ENCODE results near the gene GALNT15.

GALNT15 gene

GRCh38 chr3:16186565-16186964, 12.1 kb downstream of the GALNT15 start:
- Histone ChIP-seq H3K4me3 (ENCODE audit: low read depth, low read length) (no peak overlapping the region), H3K4me1 (no peaks in the 10 kb centered on the region), H3K27me3 (no peaks in the 10 kb centered on the region), H3K36me3 (no peaks in the 10 kb centered on the region), H3K9me3 (no peaks in the 10 kb centered on the region)
- TF ChIP-seq CTCF (IDR thresholded peaks at IDR 0.05; ENCODE audit: low read depth, low read length) = no peak
- DNase-seq = no peak

- Histone ChIP-seq H3K27me3 (no peaks in the 10 kb centered on the region), H3K9me3 (no peaks in the 10 kb centered on the region), H3K4me1 (no peaks in the 10 kb centered on the region), H3K36me3 (no peaks in the 10 kb centered on the region), H3K4me3 (ENCODE audit: low read depth, low read length) (no peak overlapping the region)
- DNase-seq = no peak
- no peak for TF ChIP-seq CTCF (IDR thresholded peaks at IDR 0.05; ENCODE audit: low read depth, low read length)
These were observed 12.8 kb downstream of the GALNT15 start for GRCh38 chr3:16187213-16187790.

GRCh38 chr3:16188071-16188470, 13.6 kb downstream of the GALNT15 start:
- H3K4me3 ChIP-seq (ENCODE audit: low read depth, low read length) = no peak overlapping the region
- no peak for DNase-seq
- H3K4me1 ChIP-seq = no peaks in the 10 kb centered on the region
- H3K27me3 ChIP-seq = no peaks in the 10 kb centered on the region
- no peaks in the 10 kb centered on the region for H3K36me3 ChIP-seq
- no peak for TF ChIP-seq CTCF (IDR thresholded peaks at IDR 0.05; ENCODE audit: low read depth, low read length)
- H3K9me3 ChIP-seq = no peaks in the 10 kb centered on the region

- Histone ChIP-seq H3K36me3 (no peaks in the 10 kb centered on the region), H3K27me3 (no peaks in the 10 kb centered on the region), H3K4me3 (ENCODE audit: low read depth, low read length) (no peak overlapping the region), H3K4me1 (no peaks in the 10 kb centered on the region), H3K9me3 (no peaks in the 10 kb centered on the region)
- no peak for TF ChIP-seq CTCF (IDR thresholded peaks at IDR 0.05; ENCODE audit: low read depth, low read length)
- no peak for DNase-seq
These were observed 14.7 kb downstream of the GALNT15 start for GRCh38 chr3:16189201-16189600.

- Histone ChIP-seq H3K4me3 (ENCODE audit: low read depth, low read length) (no peak overlapping the region), H3K36me3 (no peaks in the 10 kb centered on the region), H3K9me3 (no peaks in the 10 kb centered on the region), H3K27me3 (no peaks in the 10 kb centered on the region), H3K4me1 (no peaks in the 10 kb centered on the region)
- no peak for TF ChIP-seq CTCF (IDR thresholded peaks at IDR 0.05; ENCODE audit: low read depth, low read length)
- DNase-seq = no peak
These were observed 16.2 kb downstream of the GALNT15 start for GRCh38 chr3:16190704-16191103.

GRCh38 chr3:16191591-16191990, 17.1 kb downstream of the GALNT15 start:
- no peaks in the 10 kb centered on the region for H3K27me3 ChIP-seq
- no peaks in the 10 kb centered on the region for H3K36me3 ChIP-seq
- H3K9me3 ChIP-seq = no peaks in the 10 kb centered on the region
- no peaks in the 10 kb centered on the region for H3K4me1 ChIP-seq
- no peak for TF ChIP-seq CTCF (IDR thresholded peaks at IDR 0.05; ENCODE audit: low read depth, low read length)
- no peak for DNase-seq
- H3K4me3 ChIP-seq (ENCODE audit: low read depth, low read length) = no peak overlapping the region

Data from BE2C (cell line).